Mesendoderm (in vitro differentiated cells): ENCODE data around the gene EPS8L1. TPM values are rescaled to one million over a fixed set of nuclear protein-coding genes. Genes with fewer than 3 reads are reported as not detected.

ENCODE experiments used
- DNase-seq: peaks from one replicate; pipeline ENCODE4 v3.0.0; 2013
- H2AK5ac ChIP-seq: 2 replicates; pipeline ENCODE4 v1.6.1; 2013; ENCODE audit warnings: low read length, inconsistent platforms
- H2BK120ac ChIP-seq: 2 replicates; pipeline ENCODE4 v1.6.1; 2013; ENCODE audit warnings: low read depth, mild to moderate bottlenecking, low read length, moderate library complexity, mixed read lengths
- H2BK15ac ChIP-seq: replicated peaks from 2 replicates; pipeline ENCODE4 v1.6.1; 2013; ENCODE audit warnings: low read depth, mild to moderate bottlenecking, moderate library complexity
- H2BK5ac ChIP-seq: 2 replicates; pipeline ENCODE4 v1.6.1; 2013; ENCODE audit warnings: low read length, inconsistent platforms
- H3K18ac ChIP-seq: 2 replicates; pipeline ENCODE4 v1.6.1; 2013; ENCODE audit warnings: mild to moderate bottlenecking, low read length, mixed read lengths
- H3K23ac ChIP-seq: one replicate; pipeline ENCODE4 v1.6.1; 2013; ENCODE audit warnings: low read length
- H3K27ac ChIP-seq: 2 replicates; pipeline ENCODE4 v1.5.1; 2013; ENCODE audit warnings: low read depth, mild to moderate bottlenecking, inconsistent platforms, low read length, moderate library complexity
- H3K27me3 ChIP-seq: 2 replicates; pipeline ENCODE4 v1.6.1; 2013; ENCODE audit warnings: low read length, control low read depth, mild to moderate bottlenecking, inconsistent platforms; ENCODE audit not compliant: insufficient read depth, poor library complexity
- H3K36me3 ChIP-seq: 2 replicates; pipeline ENCODE4 v1.6.1; 2013; ENCODE audit warnings: low read length, inconsistent platforms; ENCODE audit not compliant: control insufficient read depth, insufficient read depth
- H3K4ac ChIP-seq: one replicate; pipeline ENCODE4 v1.6.1; 2013; ENCODE audit warnings: low read depth, mild to moderate bottlenecking, low read length, moderate library complexity
- H3K4me1 ChIP-seq: 2 replicates; pipeline ENCODE4 v1.6.1; 2013; ENCODE audit warnings: low read depth, low read length, inconsistent platforms; ENCODE audit not compliant: control insufficient read depth
- H3K4me2 ChIP-seq: 2 replicates; pipeline ENCODE4 v1.6.1; 2013; ENCODE audit warnings: low read length
- H3K4me3 ChIP-seq: 2 replicates; pipeline ENCODE4 v1.5.1; 2013; ENCODE audit warnings: mild to moderate bottlenecking, low read length
- H3K56ac ChIP-seq: one replicate; pipeline ENCODE4 v1.6.1; 2013; ENCODE audit warnings: low read length
- H3K79me1 ChIP-seq: 2 replicates; pipeline ENCODE4 v1.6.1; 2013; ENCODE audit warnings: low read length, inconsistent platforms
- H3K79me2 ChIP-seq: 2 replicates; pipeline ENCODE4 v1.6.1; 2013; ENCODE audit warnings: mild to moderate bottlenecking, low read length; ENCODE audit not compliant: control insufficient read depth, insufficient read depth
- H3K9ac ChIP-seq: 2 replicates; pipeline ENCODE4 v1.6.1; 2013; ENCODE audit warnings: low read length, inconsistent platforms
- H4K5ac ChIP-seq: one replicate; pipeline ENCODE4 v1.6.1; 2013; ENCODE audit warnings: low read length
- H4K8ac ChIP-seq: one replicate; pipeline ENCODE4 v1.6.1; 2013; ENCODE audit warnings: low read depth, mild to moderate bottlenecking, control low read depth, low read length, moderate library complexity
- WGBS: extraction: QIAGEN DNeasy Blood & Tissue Kit; methylation state at CpG from one replicate; pipeline ENCODE4 v1.1.7; 2013; ENCODE audit warnings: low lambda C conversion rate, missing lambda C conversion rate; ENCODE audit not compliant: insufficient coverage; ENCODE audit errors: extremely low coverage; 5-methylcytosine and 5-hydroxymethylcytosine counted together
- small RNA-seq: library from polyadenylated mRNA; stranded (forward); fragments of <200 nt; extraction: miRNeasy Mini kit (QIAGEN cat#:217004); gene quantifications from one replicate; pipeline ENCODE3, GENCODE V24; 2013; ENCODE audit not compliant: insufficient read depth

The EPS8L1 gene

DNA sequence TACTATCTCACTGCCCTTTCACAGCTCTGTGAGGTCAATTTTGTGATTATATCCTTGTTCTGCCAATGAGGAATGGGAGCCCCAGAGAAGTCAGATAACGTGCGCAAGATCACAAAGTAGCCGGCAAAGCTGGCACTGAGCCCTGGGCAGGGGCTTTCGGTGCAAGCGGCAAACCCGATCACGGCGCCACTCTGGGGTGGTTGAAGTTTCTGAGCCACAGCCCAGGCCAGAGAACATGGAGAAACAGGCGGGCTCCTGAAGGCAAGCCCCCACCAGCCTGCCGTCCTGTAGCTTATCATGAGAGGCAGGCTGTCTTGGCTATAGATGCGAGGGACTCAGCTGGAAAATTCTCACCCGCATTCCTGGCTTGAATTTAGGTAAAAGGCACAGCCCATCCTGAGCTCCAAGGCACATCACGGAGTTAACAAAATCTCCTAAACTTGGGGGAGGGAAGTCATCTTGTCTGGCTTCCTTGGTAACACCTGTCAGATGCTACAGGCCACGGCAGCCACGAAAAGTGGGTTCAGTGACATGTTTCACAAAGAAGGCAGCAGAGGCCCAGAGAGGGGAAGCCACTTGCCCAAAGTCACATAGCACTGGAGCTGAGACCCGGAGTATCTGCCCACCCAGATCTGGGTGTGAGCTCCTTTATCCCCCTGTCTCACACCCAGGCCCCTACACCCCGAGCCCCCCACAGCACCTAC, 60.9 kb downstream of the EPS8L1 start:
- H3K36me3 ChIP-seq = no peaks in the 10 kb centered on the region
- no peak overlapping the region for H3K4me3 ChIP-seq
- H2AK5ac ChIP-seq = no peak overlapping the region
- H4K8ac ChIP-seq = no peak overlapping the region
- no peak overlapping the region for H3K23ac ChIP-seq
- no peak for DNase-seq
- WGBS = no CpG with 5 or more reads among the region's 17 CpGs
- H2BK120ac ChIP-seq = no peak overlapping the region
- H3K56ac ChIP-seq = no peak overlapping the region
- H3K4me2 ChIP-seq = no peak overlapping the region
- no peak overlapping the region for H3K4ac ChIP-seq
- no peak overlapping the region for H2BK5ac ChIP-seq
- no peaks in the 10 kb centered on the region for H3K27me3 ChIP-seq
- no peak overlapping the region for H2BK15ac ChIP-seq
- no peak overlapping the region for H4K5ac ChIP-seq
- H3K27ac ChIP-seq = no peak overlapping the region
- H3K9ac ChIP-seq = no peak overlapping the region
- no peaks in the 10 kb centered on the region for H3K79me1 ChIP-seq
- no peaks in the 10 kb centered on the region for H3K79me2 ChIP-seq
- no peak overlapping the region for H3K18ac ChIP-seq
- no peaks in the 10 kb centered on the region for H3K4me1 ChIP-seq

Small RNA genes lying within 50 kb of the gene (small RNA-seq; reads per million reads assigned to genes)
- gene MIR7975 = not detected
